ENCODE results near the gene SPTA1.
"Not testable (repeated sequence)": the region's sequence is repeated elsewhere in the genome, so short reads cannot be mapped to it uniquely, and the experiment has no call there.

The SPTA1 gene

DNA sequence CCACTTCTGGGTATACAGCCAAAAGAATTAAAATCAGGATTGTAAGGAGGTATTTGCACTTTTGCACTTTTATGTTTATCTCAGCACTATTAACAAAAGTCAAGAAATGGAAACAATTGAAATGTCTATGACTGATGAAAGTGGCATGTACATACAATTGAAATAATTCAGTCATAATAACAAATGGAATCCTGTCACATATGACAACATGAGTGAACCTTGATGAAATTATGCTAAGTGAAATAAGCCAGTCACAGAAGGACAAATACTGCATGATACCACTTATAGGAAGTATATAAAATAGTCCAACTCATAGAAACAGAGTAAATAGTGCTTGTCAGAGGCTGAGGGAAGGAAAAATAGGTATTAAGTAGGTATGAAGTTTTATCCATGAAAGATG, 3.4 kb upstream of the SPTA1 start:
- no peaks in the 10 kb centered on the region for H3K9me2 ChIP-seq (replicated peaks; ENCODE audit: low read depth, low read length)
- no peak overlapping the region for H3K4me3 ChIP-seq (ENCODE audit: low read length, poor library complexity, severe bottlenecking)
- no peaks in the 10 kb centered on the region for H4K20me1 ChIP-seq (ENCODE audit: insufficient read depth, low read length, poor library complexity, severe bottlenecking)
- H3K4me1 ChIP-seq (ENCODE audit: insufficient read depth, low read length, poor library complexity, severe bottlenecking): peaks cover 3% of the 10 kb centered on the region
- no peak overlapping the region for H3K4me2 ChIP-seq (ENCODE audit: low read depth, low read length, poor library complexity, severe bottlenecking)
- TF ChIP-seq EZH2phosphoT487 (IDR thresholded peaks at IDR 0.05; ENCODE audit: borderline replicate concordance): no peak
- TF ChIP-seq, protein P1, sequence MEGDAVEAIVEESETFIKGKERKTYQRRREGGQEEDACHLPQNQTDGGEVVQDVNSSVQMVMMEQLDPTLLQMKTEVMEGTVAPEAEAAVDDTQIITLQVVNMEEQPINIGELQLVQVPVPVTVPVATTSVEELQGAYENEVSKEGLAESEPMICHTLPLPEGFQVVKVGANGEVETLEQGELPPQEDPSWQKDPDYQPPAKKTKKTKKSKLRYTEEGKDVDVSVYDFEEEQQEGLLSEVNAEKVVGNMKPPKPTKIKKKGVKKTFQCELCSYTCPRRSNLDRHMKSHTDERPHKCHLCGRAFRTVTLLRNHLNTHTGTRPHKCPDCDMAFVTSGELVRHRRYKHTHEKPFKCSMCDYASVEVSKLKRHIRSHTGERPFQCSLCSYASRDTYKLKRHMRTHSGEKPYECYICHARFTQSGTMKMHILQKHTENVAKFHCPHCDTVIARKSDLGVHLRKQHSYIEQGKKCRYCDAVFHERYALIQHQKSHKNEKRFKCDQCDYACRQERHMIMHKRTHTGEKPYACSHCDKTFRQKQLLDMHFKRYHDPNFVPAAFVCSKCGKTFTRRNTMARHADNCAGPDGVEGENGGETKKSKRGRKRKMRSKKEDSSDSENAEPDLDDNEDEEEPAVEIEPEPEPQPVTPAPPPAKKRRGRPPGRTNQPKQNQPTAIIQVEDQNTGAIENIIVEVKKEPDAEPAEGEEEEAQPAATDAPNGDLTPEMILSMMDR (conservative IDR thresholded peaks at IDR 0.05; ENCODE audit: low read length): no peak
- H2AFZ ChIP-seq (ENCODE audit: low read length): no peak overlapping the region
- H3K9ac ChIP-seq (ENCODE audit: low read depth, low read length, poor library complexity, severe bottlenecking): no peak overlapping the region
- no peaks in the 10 kb centered on the region for H3K36me3 ChIP-seq (ENCODE audit: insufficient read depth, low read length)
- no peaks in the 10 kb centered on the region for H3K9me3 ChIP-seq (ENCODE audit: insufficient read depth, low read depth, low read length)
- H3F3A ChIP-seq (ENCODE audit: low read depth): no peaks in the 10 kb centered on the region
- H3K79me2 ChIP-seq (ENCODE audit: insufficient read depth, low read length): no peaks in the 10 kb centered on the region
- no peaks in the 10 kb centered on the region for H3K27me3 ChIP-seq (ENCODE audit: insufficient read depth, low read length, poor library complexity, severe bottlenecking)

- no peaks in the 10 kb centered on the region for H3K9me2 ChIP-seq (replicated peaks; ENCODE audit: low read depth, low read length)
- no peaks in the 10 kb centered on the region for H3K27me3 ChIP-seq (ENCODE audit: insufficient read depth, low read length, poor library complexity, severe bottlenecking)
- no peaks in the 10 kb centered on the region for H4K20me1 ChIP-seq (ENCODE audit: insufficient read depth, low read length, poor library complexity, severe bottlenecking)
- H3K36me3 ChIP-seq (ENCODE audit: insufficient read depth, low read length): no peaks in the 10 kb centered on the region
- TF ChIP-seq EZH2phosphoT487 (IDR thresholded peaks at IDR 0.05; ENCODE audit: borderline replicate concordance): no peak
- TF ChIP-seq, protein P1 (conservative IDR thresholded peaks at IDR 0.05; ENCODE audit: low read length): no peak
- H3K9me3 ChIP-seq (ENCODE audit: insufficient read depth, low read depth, low read length): no peaks in the 10 kb centered on the region
- no peak overlapping the region for H2AFZ ChIP-seq (ENCODE audit: low read length)
- H3K4me2 ChIP-seq (ENCODE audit: low read depth, low read length, poor library complexity, severe bottlenecking): no peak overlapping the region
- H3F3A ChIP-seq (ENCODE audit: low read depth): no peaks in the 10 kb centered on the region
- peaks cover 3% of the 10 kb centered on the region for H3K4me1 ChIP-seq (ENCODE audit: insufficient read depth, low read length, poor library complexity, severe bottlenecking)
- no peaks in the 10 kb centered on the region for H3K79me2 ChIP-seq (ENCODE audit: insufficient read depth, low read length)
- no peak overlapping the region for H3K9ac ChIP-seq (ENCODE audit: low read depth, low read length, poor library complexity, severe bottlenecking)
- no peak overlapping the region for H3K4me3 ChIP-seq (ENCODE audit: low read length, poor library complexity, severe bottlenecking)
Observed at GRCh38 chr1:158689110-158689509, 2.6 kb upstream of the SPTA1 start.

GRCh38 chr1:158688343-158688742, 1.8 kb upstream of the SPTA1 start:
- not testable (repeated sequence) for H3K9ac ChIP-seq (ENCODE audit: low read depth, low read length, poor library complexity, severe bottlenecking); H3K79me2 ChIP-seq (ENCODE audit: insufficient read depth, low read length); H3K9me2 ChIP-seq (replicated peaks; ENCODE audit: low read depth, low read length); H3K36me3 ChIP-seq (ENCODE audit: insufficient read depth, low read length); H2AFZ ChIP-seq (ENCODE audit: low read length); H4K20me1 ChIP-seq (ENCODE audit: insufficient read depth, low read length, poor library complexity, severe bottlenecking); H3K4me3 ChIP-seq (ENCODE audit: low read length, poor library complexity, severe bottlenecking); H3K9me3 ChIP-seq (ENCODE audit: insufficient read depth, low read depth, low read length); H3K4me2 ChIP-seq (ENCODE audit: low read depth, low read length, poor library complexity, severe bottlenecking); H3K27me3 ChIP-seq (ENCODE audit: insufficient read depth, low read length, poor library complexity, severe bottlenecking); H3K4me1 ChIP-seq (ENCODE audit: insufficient read depth, low read length, poor library complexity, severe bottlenecking); H3F3A ChIP-seq (ENCODE audit: low read depth)

GRCh38 chr1:158687037-158687436, 522 bp upstream of the SPTA1 start:
- H3K4me3 ChIP-seq (ENCODE audit: low read length, poor library complexity, severe bottlenecking): no peak overlapping the region
- peaks cover 3% of the 10 kb centered on the region for H3K4me1 ChIP-seq (ENCODE audit: insufficient read depth, low read length, poor library complexity, severe bottlenecking)
- H3K4me2 ChIP-seq (ENCODE audit: low read depth, low read length, poor library complexity, severe bottlenecking): no peak overlapping the region
- H3K9me3 ChIP-seq (ENCODE audit: insufficient read depth, low read depth, low read length): no peaks in the 10 kb centered on the region
- H3K9me2 ChIP-seq (replicated peaks; ENCODE audit: low read depth, low read length): no peaks in the 10 kb centered on the region
- H3F3A ChIP-seq (ENCODE audit: low read depth): no peaks in the 10 kb centered on the region
- no peaks in the 10 kb centered on the region for H3K27me3 ChIP-seq (ENCODE audit: insufficient read depth, low read length, poor library complexity, severe bottlenecking)
- H3K36me3 ChIP-seq (ENCODE audit: insufficient read depth, low read length): no peaks in the 10 kb centered on the region
- no peak overlapping the region for H3K9ac ChIP-seq (ENCODE audit: low read depth, low read length, poor library complexity, severe bottlenecking)
- TF ChIP-seq EZH2phosphoT487 (IDR thresholded peaks at IDR 0.05; ENCODE audit: borderline replicate concordance): no peak
- TF ChIP-seq, protein P1 (conservative IDR thresholded peaks at IDR 0.05; ENCODE audit: low read length): no peak
- H3K79me2 ChIP-seq (ENCODE audit: insufficient read depth, low read length): no peaks in the 10 kb centered on the region
- H4K20me1 ChIP-seq (ENCODE audit: insufficient read depth, low read length, poor library complexity, severe bottlenecking): no peaks in the 10 kb centered on the region
- no peak overlapping the region for H2AFZ ChIP-seq (ENCODE audit: low read length)
